GM19328 (cell line): Measurements from ENCODE around the gene MCTP1.
A peak's percentile ranks its signal among the peaks of the same experiment; 100 is the strongest.
"Not testable (repeated sequence)": the region's sequence is repeated elsewhere in the genome, so short reads cannot be mapped to it uniquely, and the experiment has no call there.

Experiments used
- ATAC-seq: cut with Tn5 transposase; IDR thresholded peaks from one replicate; pipeline ENCODE4 v1.9.1; 2021; ENCODE audit warnings: mild to moderate bottlenecking, moderate library complexity; ENCODE audit not compliant: unreplicated experiment

The MCTP1 gene

GRCh38 chr5:94891565-94891964 is 393.3 kb downstream of the MCTP1 start:
- no peak for ATAC-seq

GRCh38 chr5:94890907-94891306 is 394.0 kb downstream of the MCTP1 start:
- no peak for ATAC-seq

GRCh38 chr5:94888674-94889073 is 396.2 kb downstream of the MCTP1 start:
- ATAC-seq, result no peak

DNA sequence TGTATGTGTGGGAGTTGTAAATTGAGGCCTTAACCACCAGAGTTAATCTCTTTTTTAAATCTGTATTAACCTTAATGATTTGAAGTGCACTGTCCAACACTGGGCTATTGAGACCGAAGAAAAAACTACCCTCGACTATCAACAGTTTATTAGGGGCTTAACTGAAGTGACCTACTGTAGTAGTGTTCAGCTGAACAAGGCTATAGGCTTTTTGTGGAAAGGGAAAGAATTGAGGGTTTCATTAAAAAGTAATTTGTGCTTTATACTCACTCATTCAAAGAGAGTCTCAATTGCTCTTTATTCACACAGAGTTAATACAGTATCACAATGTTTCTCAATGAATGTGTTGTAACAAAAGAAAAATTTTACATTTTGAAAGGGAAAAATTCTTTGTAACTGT is 399.0 kb downstream of the MCTP1 start:
- no peak for ATAC-seq

DNA sequence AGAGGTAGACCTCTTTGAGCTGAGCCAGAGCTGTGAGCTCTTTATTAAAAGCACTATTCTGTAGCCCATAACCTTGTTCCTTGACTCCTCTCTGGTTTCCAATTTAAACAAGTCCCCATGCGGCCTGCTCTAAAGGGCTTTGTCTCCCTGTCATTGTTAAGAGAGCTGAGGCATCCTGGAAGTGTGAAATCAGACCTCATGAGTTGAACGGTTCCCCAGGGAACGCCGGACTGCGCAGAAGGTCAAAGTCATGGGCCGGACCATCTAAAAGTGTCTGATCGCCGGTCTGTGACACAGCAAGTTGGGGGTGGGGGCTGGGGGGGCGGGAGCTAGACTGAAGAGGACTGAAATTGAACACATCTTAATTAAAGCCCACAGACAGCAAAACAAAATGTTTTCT is 400.6 kb downstream of the MCTP1 start:
- no peak for ATAC-seq

DNA sequence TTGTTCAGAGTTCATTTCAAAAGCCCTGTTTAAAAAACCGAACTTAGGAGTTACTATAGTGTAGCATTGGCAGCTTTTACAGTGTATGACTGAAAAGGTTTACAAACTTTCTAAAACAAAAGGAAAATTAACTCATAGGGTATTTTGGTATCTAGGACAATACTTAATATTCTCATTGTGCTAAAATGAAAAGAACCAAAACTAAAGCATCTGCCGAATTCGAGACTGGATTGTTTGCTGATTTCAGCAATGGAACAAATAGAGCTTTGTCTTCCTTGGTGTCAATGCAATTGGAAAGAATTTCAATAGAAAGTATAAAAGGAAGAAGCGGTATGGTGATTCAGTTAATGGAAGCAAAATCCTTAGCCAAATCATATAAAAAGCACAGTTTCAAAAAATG is 412.4 kb downstream of the MCTP1 start:
- no peak for ATAC-seq

DNA sequence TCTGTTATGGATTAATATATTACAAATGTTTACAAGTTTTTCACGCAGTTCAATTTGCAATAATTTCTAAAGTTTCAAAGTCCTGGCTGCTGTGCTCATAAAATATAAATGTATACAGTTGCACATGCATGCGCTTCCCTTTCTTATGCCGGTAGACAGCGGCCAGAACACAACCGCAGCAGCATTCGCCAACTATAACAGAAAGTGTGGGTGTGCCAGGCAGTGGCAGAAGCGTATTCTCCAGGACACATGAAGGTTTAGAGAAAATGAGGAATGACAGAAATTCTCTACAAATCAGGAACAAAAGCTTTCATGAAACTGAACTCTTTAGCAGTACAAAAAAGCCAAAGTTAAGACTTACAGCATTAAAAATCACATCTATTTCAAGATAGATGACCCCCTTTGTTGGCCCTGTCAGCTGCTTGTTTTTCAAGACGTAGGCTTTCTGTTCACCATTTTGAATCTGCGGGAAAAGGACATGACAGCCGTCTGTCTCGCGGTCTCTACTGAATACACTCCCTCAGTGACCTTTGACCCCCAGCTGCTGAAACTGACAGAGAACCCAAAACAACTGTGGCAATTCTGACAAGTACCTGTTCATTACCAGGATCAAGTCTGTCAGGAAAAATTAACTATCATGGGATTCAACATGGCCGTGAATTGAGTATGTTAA is 414.2 kb downstream of the MCTP1 start:
- no peak for ATAC-seq

DNA sequence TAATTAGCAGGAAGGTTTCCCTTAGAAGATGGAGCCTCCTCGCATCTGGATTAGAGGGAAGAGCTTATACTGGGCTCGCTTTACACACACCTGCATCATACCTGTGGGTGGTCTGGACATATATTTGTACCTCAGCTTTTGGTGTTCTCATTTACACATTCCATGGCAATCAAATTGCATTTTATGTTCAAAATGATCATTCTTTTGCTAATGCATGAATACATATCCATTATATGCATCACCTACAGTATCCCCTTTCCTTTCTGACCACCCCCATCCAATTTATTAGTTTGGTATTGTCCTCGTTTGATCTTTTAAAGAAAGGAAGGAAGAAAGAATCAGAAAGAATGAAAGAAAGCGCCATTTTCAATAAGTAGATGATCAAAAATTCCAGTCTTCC is 415.0 kb downstream of the MCTP1 start:
- ATAC-seq, result no peak

DNA sequence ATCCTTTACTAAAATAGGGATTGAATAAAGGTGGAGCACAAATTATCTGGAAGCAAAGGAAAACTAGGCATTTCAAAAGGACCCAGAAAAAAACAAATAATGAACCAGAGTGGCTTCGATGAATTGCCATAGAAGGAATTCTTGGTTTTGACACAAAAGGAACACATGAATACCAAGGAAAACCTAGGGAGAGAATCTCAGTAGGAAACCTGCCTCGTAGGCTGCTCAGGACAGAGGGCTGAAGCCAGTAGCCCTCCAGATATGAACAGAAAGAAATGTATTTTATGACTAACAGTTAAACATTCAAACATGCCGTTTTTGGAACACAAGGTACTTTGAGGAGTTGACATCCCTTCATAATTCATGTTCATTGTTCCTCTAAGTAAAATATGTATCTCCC is 420.9 kb downstream of the MCTP1 start:
- no peak for ATAC-seq

DNA sequence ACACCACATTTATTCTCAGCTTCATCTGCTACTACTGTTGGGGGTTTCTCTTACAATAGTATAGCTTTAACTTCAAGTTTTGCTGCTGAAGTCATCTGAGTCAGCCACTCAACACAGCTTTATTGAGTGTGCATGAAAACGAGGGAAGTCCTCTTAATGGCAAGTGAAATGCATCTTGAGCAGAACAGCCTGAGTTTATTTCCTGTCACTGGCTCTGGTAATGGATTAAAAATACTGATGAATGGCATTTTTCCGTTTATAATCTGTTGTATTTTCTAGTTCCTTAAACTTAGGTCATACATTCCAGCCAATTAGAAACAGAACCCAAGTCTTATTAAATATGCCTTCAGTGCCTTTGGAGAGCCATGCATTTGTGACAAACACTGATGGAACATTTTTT is 427.8 kb downstream of the MCTP1 start:
- ATAC-seq, result no peak

DNA sequence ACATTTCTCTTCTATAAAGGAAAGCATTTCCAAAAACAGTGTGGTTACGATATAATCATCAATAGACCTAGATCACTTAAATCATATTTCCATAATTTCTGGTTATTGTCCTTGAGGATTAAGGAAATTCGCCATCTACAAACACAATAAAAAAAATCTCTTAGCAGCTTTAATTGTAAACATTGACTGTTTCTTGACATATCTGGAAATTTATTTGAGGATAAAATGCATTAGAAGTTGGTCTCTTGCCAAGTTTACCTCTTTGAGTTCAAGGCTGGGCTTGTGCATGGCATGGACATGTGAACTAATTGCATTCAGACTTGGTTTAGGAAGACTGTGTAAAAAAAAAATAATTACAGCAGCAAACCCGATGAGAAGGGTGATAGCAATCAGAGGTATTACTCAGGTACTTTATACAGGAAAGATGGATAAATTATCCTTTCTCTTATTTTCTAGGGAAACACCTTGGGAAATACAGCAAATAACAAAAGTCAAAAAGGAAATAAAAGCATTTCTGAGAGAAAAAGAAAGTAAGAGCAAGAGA is 428.6 kb downstream of the MCTP1 start:
- ATAC-seq, result no peak

DNA sequence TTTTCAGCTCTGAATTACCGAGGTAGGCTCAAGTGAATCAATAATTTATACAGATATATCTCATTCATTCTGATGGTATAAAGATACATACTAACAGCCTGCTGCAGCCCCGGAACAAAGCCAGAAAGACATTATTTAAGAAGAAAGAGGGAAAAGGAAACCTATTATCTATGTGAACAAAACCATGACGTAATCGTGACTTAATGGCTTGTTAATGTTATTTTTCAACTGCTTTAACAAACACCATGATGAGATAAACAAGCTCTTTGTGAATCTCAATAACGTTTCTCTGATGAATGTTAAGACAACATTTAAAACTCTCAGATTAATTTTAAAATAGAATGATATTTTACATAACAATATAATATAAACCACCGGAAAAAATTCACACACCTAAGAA is 429.4 kb downstream of the MCTP1 start:
- ATAC-seq, result no peak

- ATAC-seq, result no peak
These were observed 431.8 kb downstream of the MCTP1 start for GRCh38 chr5:94853120-94853519.

- ATAC-seq, result no peak
These were observed 433.9 kb downstream of the MCTP1 start for GRCh38 chr5:94850960-94851359.

GRCh38 chr5:94849821-94850736 is 434.8 kb downstream of the MCTP1 start:
- ATAC-seq, result peak; percentile 94

DNA sequence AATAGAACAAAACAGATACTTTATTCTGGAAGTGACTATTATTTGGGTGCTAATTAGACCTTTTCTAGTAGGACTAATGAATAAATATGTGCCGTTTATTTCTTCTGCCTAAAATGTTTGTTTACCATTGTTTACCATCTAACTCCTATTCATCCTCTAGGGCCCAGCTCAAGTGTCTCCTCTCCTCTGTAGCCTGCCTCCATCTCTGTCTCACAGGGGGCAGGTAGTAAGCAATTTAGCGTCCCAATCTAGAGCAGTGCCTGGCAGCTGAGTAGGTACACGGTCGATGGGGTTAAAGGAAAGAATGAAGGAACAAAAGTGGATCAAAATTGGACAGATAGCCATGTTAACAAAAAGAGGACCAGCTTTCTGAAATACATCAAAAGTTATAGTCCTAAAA is 435.6 kb downstream of the MCTP1 start:
- ATAC-seq, result no peak

DNA sequence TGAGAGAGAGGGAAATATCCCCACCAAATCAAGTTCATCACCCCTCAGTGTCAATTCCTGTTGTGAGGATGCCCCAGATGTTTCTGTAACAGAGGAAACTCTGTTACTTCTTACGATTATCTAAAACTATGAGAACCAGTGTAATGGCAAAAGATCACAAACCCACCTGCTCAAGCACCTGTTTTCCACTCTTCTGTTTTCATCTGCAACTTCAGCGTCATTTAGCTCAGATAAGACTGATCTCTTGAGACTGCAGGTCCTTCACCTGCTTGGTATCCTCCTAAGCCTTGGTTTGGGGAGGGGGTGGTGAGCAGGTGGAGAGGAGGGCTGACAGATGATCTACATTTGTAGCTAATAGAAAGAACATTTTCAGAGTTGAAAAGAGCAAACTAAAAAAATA is 437.2 kb downstream of the MCTP1 start:
- no peak for ATAC-seq

DNA sequence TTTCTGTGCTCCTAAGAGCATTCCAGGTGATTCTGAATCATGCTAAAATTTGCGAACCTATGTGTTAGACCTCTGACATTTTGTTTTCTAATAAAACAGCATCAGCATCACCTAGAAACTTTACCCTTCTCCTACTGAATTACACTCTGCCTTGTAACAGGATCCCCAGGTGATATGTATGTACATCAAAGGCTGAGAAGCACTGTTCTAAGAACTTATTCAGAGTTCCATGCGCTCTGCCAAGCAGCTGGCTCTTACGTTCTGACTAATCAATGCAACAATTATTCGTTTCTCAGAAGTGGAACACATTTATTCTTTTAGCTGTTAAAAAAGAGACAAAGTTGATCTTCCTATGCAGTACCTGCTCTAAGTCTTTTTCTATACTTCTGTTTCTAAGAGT is 437.9 kb downstream of the MCTP1 start:
- ATAC-seq, result no peak

DNA sequence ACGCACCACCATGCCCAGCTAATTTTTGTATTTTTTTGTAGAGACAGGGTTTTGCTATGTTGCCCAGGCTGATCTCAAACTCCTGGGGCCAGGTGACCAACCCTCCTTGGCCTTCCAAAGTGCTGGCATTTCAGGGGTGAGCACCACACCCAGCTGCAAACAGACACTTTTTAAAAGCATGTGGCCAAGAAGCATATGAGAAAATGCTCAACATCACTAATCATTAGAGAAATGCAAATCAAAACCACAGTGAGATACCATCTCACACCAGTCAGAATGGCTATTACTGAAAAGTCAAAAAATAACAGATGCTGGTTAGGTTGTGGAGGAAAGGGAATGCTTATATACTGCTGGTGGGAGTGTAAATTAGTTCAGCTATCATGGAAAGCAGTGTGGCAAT is 439.2 kb downstream of the MCTP1 start:
- ATAC-seq, result not testable (repeated sequence)

GRCh38 chr5:94841598-94842322 is 443.1 kb downstream of the MCTP1 start:
- no peak for ATAC-seq

DNA sequence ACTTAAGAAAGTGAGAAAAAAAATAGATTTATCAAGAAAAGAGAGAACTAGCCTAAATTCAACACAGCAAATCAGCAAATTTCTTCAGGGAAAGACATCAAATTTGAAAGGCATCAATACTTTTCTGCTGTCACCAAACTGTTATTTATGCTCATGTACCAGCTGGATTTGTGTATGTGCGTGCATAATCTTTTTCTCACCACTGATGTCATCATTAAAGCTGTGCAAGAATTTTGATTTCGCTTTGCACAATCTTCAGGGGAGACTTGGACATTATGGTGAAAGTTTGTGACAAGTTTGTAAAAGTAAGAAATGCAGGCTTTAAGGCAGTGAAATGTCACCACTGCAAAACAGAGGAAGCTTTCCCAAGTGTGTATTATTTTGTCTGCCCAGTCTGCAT is 451.0 kb downstream of the MCTP1 start:
- ATAC-seq, result no peak
